HepG2 (cell line): ENCODE data around the gene ZBTB45. TPM values are rescaled to one million over a fixed set of nuclear protein-coding genes. Genes with fewer than 3 reads are reported as not detected.

Source experiments
- AHR ChIP-seq: IDR thresholded peaks from 2 replicates; pipeline ENCODE4 v1.6.1; 2018; ENCODE audit warnings: missing genetic modification reagents, missing compliant biosample characterization
- CREM ChIP-seq, 2 experiments: sonication (generic) in 1 of 2; formaldehyde crosslinking in 1 of 2; IDR thresholded peaks; 2 replicates each; pipeline versions ENCODE4 v1.4.0 to v1.6.1; 2016 to 2020; ENCODE audit warnings: antibody characterized with exemption in 1 of 2, mild to moderate bottlenecking in 1 of 2, missing genetic modification reagents in 1 of 2
- ESRRA ChIP-seq: sonication (generic); formaldehyde crosslinking; IDR thresholded peaks from 2 replicates; pipeline ENCODE4 v1.5.1; 2020; ENCODE audit warnings: mild to moderate bottlenecking, low read depth, missing genetic modification reagents
- IRF9 ChIP-seq: sonication (generic); formaldehyde crosslinking; IDR thresholded peaks from 2 replicates; pipeline ENCODE4 v1.8.0; 2022; ENCODE audit warnings: missing genetic modification reagents, mild to moderate bottlenecking, borderline replicate concordance
- ISL2 ChIP-seq: sonication (generic); formaldehyde crosslinking; IDR thresholded peaks from 2 replicates; pipeline ENCODE4 v1.5.0; 2020; ENCODE audit warnings: missing genetic modification reagents
- JDP2 ChIP-seq: sonication (generic); formaldehyde crosslinking; IDR thresholded peaks from 2 replicates; pipeline ENCODE4 v1.8.1; 2022; ENCODE audit warnings: missing genetic modification reagents, borderline replicate concordance
- KMT2B ChIP-seq: IDR thresholded peaks from 2 replicates; pipeline ENCODE4 v1.6.1; 2016; ENCODE audit warnings: missing genetic modification reagents, missing compliant biosample characterization
- MEIS1 ChIP-seq: sonication (generic); formaldehyde crosslinking; IDR thresholded peaks from 2 replicates; pipeline ENCODE4 v1.9.0; 2021; ENCODE audit warnings: mild to moderate bottlenecking, missing genetic modification reagents, moderate library complexity, borderline replicate concordance
- MTA1 ChIP-seq: sonication (generic); formaldehyde crosslinking; IDR thresholded peaks from 2 replicates; pipeline ENCODE4 v1.4.0; 2020; ENCODE audit warnings: missing genetic modification reagents, mild to moderate bottlenecking, borderline replicate concordance
- MTF1 ChIP-seq: sonication (generic); formaldehyde crosslinking; IDR thresholded peaks from 2 replicates; pipeline ENCODE4 v1.5.0; 2020; ENCODE audit warnings: missing genetic modification reagents
- NFAT5 ChIP-seq: sonication (generic); formaldehyde crosslinking; IDR thresholded peaks from 2 replicates; pipeline ENCODE4 v1.4.0; 2020; ENCODE audit warnings: missing genetic modification reagents
- RXRB ChIP-seq: IDR thresholded peaks from 2 replicates; pipeline ENCODE4 v1.6.1; 2016; ENCODE audit warnings: borderline replicate concordance, missing genetic modification reagents, missing compliant biosample characterization
- SOX5 ChIP-seq: IDR thresholded peaks from 2 replicates; pipeline ENCODE4 v1.6.1; 2016; ENCODE audit warnings: borderline replicate concordance
- ZNF7 ChIP-seq: IDR thresholded peaks from 2 replicates; pipeline ENCODE4 v1.6.1; 2016; ENCODE audit warnings: missing biosample characterization, missing genetic modification reagents
- ZSCAN30 ChIP-seq: sonication (generic); formaldehyde crosslinking; IDR thresholded peaks from 2 replicates; pipeline ENCODE4 v1.5.0; 2020; ENCODE audit warnings: mild to moderate bottlenecking, missing genetic modification reagents
- polyA plus RNA-seq, 8 experiments: library from polyadenylated mRNA; depleted of rRNA in 3 of 8; stranded (reverse) in 7 of 8; unstranded in 1 of 8; fragments of >200 nt; fragmentation: Illumina TruSeq in 4 of 8; extraction: Trizol in 4 of 8; gene quantifications; 2 replicates each; pipeline versions ENCODE4 v1.2.1 to v1.2.3, GENCODE V29; 2011 to 2016; ENCODE audit warnings: low read depth in 4 of 8, missing spikeins in 1 of 8, mixed read lengths in 1 of 8; ENCODE audit not compliant: insufficient read depth in 1 of 8
- total RNA-seq, 5 experiments: library from RNA; depleted of rRNA; stranded (reverse); fragments of >200 nt; fragmentation: Illumina TruSeq; extraction: Trizol; gene quantifications; 2 replicates each; pipeline ENCODE4 v1.2.3, GENCODE V29; 2016; ENCODE audit warnings: low read depth in 1 of 5
- TF ChIP-seq, protein P1 (sequence below): sonication (generic); IDR thresholded peaks from 2 replicates; pipeline ENCODE4 v1.6.1; 2016; ENCODE audit warnings: low read depth, borderline replicate concordance
- TF ChIP-seq, protein P2 (sequence below): sonication (generic); formaldehyde crosslinking; IDR thresholded peaks from 2 replicates; pipeline ENCODE4 v1.4.0; 2020; ENCODE audit warnings: mild to moderate bottlenecking, missing genetic modification reagents, borderline replicate concordance

Gene ZBTB45
- total and polyA plus RNA-seq, 2 of the 13 experiments (the other 11 are each of a cell fraction or from before 2014, with no cell fraction given): 3.0 to 3.7 TPM

DNA sequence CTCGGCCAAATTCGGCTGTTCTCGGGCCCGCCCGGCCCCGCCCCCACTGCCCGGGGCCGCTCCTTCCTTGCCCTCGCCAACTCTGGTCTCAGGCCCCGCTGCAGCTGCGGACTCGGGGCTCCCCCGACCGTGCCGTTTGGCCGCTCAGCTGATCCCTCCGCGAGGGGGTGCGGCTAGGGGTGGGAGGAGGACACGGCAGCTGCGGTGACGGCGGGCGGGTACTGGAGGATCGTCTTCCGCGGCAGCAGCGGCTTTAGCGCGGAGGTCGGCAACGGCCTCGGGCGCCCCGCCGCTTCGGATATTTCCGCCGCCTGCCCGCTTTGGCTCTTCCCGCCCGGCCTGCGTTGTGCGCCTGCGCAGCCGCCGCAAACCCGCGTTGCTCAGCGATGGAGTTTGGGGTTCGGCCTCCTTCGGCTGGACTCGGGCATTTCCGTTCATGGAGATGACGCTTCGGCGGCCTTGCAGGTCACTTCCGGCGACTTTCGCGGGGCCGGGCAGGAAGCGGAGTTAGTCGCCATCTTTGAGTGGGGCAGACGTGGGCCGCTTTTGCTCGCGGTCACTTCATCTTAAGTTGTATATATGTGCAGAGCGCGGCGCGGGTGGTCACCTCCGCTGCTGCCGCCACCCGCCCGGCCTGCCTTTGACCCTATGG, 39.1 kb upstream of the ZBTB45 start (continued):
- peak; percentile 91 for TF ChIP-seq CREM (IDR thresholded peaks at IDR 0.05)
- TF ChIP-seq CREM (CRISPR knock-in tag; IDR thresholded peaks at IDR 0.05): no peak
- no peak for TF ChIP-seq MTF1 (CRISPR knock-in tag)
- TF ChIP-seq, protein P1, sequence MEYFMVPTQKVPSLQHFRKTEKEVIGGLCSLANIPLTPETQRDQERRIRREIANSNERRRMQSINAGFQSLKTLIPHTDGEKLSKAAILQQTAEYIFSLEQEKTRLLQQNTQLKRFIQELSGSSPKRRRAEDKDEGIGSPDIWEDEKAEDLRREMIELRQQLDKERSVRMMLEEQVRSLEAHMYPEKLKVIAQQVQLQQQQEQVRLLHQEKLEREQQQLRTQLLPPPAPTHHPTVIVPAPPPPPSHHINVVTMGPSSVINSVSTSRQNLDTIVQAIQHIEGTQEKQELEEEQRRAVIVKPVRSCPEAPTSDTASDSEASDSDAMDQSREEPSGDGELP: peak; percentile 60; the same call in 1 of the 2 replicates
- peak; percentile 88; the same call in 1 of the 2 replicates for TF ChIP-seq NFAT5 (CRISPR knock-in tag)
- TF ChIP-seq, protein P2, sequence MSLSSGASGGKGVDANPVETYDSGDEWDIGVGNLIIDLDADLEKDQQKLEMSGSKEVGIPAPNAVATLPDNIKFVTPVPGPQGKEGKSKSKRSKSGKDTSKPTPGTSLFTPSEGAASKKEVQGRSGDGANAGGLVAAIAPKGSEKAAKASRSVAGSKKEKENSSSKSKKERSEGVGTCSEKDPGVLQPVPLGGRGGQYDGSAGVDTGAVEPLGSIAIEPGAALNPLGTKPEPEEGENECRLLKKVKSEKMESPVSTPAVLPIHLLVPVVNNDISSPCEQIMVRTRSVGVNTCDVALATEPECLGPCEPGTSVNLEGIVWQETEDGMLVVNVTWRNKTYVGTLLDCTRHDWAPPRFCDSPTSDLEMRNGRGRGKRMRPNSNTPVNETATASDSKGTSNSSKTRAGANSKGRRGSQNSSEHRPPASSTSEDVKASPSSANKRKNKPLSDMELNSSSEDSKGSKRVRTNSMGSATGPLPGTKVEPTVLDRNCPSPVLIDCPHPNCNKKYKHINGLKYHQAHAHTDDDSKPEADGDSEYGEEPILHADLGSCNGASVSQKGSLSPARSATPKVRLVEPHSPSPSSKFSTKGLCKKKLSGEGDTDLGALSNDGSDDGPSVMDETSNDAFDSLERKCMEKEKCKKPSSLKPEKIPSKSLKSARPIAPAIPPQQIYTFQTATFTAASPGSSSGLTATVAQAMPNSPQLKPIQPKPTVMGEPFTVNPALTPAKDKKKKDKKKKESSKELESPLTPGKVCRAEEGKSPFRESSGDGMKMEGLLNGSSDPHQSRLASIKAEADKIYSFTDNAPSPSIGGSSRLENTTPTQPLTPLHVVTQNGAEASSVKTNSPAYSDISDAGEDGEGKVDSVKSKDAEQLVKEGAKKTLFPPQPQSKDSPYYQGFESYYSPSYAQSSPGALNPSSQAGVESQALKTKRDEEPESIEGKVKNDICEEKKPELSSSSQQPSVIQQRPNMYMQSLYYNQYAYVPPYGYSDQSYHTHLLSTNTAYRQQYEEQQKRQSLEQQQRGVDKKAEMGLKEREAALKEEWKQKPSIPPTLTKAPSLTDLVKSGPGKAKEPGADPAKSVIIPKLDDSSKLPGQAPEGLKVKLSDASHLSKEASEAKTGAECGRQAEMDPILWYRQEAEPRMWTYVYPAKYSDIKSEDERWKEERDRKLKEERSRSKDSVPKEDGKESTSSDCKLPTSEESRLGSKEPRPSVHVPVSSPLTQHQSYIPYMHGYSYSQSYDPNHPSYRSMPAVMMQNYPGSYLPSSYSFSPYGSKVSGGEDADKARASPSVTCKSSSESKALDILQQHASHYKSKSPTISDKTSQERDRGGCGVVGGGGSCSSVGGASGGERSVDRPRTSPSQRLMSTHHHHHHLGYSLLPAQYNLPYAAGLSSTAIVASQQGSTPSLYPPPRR (CRISPR knock-in tag): no peak
- TF ChIP-seq AHR (CRISPR knock-in tag): peak; percentile 46; the same call in 1 of the 2 replicates
- peak; percentile 23; the same call in 1 of the 2 replicates for TF ChIP-seq MEIS1 (CRISPR knock-in tag)
- TF ChIP-seq ZNF7 (CRISPR knock-in tag): no peak
- TF ChIP-seq JDP2 (CRISPR knock-in tag): peak; percentile 33; the same call in 1 of the 2 replicates
- 0 out of 2 replicates have a peak, but pooled peaks have one; percentile 52 for TF ChIP-seq ISL2 (CRISPR knock-in tag)
- TF ChIP-seq ZSCAN30 (CRISPR knock-in tag): peak; percentile 86
- 0 out of 2 replicates have a peak, but pooled peaks have one; percentile 22 for TF ChIP-seq RXRB (CRISPR knock-in tag)
- peak; percentile 54; the same call in 1 of the 2 replicates for TF ChIP-seq IRF9 (CRISPR knock-in tag)
- no peak for TF ChIP-seq MTA1 (CRISPR knock-in tag)
- 0 out of 2 replicates have a peak, but pooled peaks have one; percentile 13 for TF ChIP-seq ESRRA (CRISPR knock-in tag)
- TF ChIP-seq SOX5 (CRISPR knock-in tag): peak; percentile 32; the same call in 1 of the 2 replicates
- TF ChIP-seq KMT2B: peak; percentile 59; the same call in 1 of the 2 replicates
